Nephron (organoid): ENCODE results near the gene DAB2.

Source experiments
- H3K27ac Mint-ChIP-seq, 3 experiments: 2 replicates each; pipeline ENCODE4 v1.8.0; 2020; ENCODE audit warnings: mixed read lengths in 3 of 3, mild to moderate bottlenecking in 2 of 3, moderate library complexity in 1 of 3
- H3K27me3 Mint-ChIP-seq: 2 replicates; pipeline ENCODE4 v1.8.0; 2021; ENCODE audit warnings: low read depth, mild to moderate bottlenecking, moderate library complexity, mixed read lengths
- H3K36me3 Mint-ChIP-seq: 2 replicates; pipeline ENCODE4 v1.8.0; 2020; ENCODE audit warnings: low read depth, mixed read lengths
- H3K4me1 Mint-ChIP-seq: 2 replicates; pipeline ENCODE4 v1.8.0; 2020; ENCODE audit warnings: mixed read lengths
- H3K4me3 Mint-ChIP-seq, 3 experiments: 2 replicates each; pipeline ENCODE4 v1.8.0; 2020; ENCODE audit warnings: mild to moderate bottlenecking in 3 of 3, mixed read lengths in 3 of 3, moderate library complexity in 2 of 3
- H3K9me3 Mint-ChIP-seq: 2 replicates; pipeline ENCODE4 v1.8.0; 2020; ENCODE audit warnings: mixed read lengths
- CTCF ChIP-seq, 3 experiments: fragments of 200-600 bp; sonication (generic); IDR thresholded peaks; one replicate each; pipeline ENCODE4 v1.5.0; 2021; ENCODE audit warnings: antibody characterized with exemption in 3 of 3; ENCODE audit not compliant: unreplicated experiment in 3 of 3

The DAB2 gene

DNA sequence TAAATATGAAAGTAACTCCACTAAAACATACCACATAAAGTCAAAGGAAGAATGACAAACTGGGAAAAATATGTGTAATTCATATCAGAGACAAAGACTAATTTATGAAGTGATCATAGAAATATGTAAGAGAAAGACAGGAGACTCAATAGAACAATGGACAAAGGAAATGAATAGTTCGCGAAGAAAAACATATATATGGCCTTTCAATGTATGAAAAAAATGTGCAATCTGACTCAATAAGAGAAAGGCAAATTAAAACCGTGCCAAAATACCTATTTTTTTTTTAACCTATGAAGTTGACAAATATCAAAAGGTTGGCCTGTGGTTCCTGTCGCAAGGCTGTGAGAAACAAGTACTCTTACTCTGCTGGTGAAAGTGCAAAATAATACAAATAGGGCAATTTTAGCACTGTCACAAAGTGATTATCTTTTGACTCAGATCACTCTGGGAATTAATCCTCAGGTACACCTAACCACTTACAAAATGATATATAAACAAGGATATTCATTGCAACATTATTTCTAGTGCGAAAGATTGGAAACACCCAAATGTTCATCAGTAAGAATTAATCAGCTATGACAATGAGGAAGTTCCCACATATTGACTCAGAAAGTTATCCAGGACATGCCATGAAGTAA, 64.2 kb downstream of the DAB2 start:
- H3K9me3 Mint-ChIP-seq: peaks cover 7% of the 10 kb centered on the region
- H3K27ac Mint-ChIP-seq: no peak overlapping the region
- no peak for TF ChIP-seq CTCF (IDR thresholded peaks at IDR 0.05; ENCODE audit: unreplicated experiment in 3 of 3)
- no peaks in the 10 kb centered on the region for H3K4me1 Mint-ChIP-seq
- H3K36me3 Mint-ChIP-seq: no peaks in the 10 kb centered on the region
- H3K4me3 Mint-ChIP-seq: no peak overlapping the region
- H3K27me3 Mint-ChIP-seq: no peaks in the 10 kb centered on the region

GRCh38 chr5:39356263-39356662, 68.5 kb downstream of the DAB2 start:
- no peaks in the 10 kb centered on the region for H3K27me3 Mint-ChIP-seq
- peaks cover 18% of the 10 kb centered on the region for H3K9me3 Mint-ChIP-seq

DNA sequence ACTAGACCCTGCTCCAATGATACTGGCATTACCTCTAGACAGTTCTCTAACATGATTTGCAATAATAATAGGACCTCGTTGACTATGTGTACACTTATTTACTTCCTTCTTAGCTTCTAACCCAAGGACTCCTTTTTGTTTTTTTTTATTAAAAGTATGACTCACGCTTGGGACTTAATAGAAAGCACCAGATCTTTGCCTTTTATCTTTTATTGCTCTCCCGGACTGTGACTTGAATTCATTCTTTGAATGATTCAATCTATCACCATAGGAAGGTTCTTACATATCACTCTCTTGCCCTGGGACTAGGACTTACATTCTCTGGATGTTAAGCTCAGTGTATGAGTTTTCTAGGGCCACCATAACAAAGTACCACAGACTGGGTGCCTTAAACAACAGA, 69.5 kb downstream of the DAB2 start:
- Mint-ChIP-seq H3K9me3 (peaks cover 18% of the 10 kb centered on the region), H3K27me3 (no peaks in the 10 kb centered on the region), H3K36me3 (no peaks in the 10 kb centered on the region), H3K4me1 (peaks cover 11% of the 10 kb centered on the region), H3K27ac (no peak overlapping the region), H3K4me3 (no peak overlapping the region)
- no peak for TF ChIP-seq CTCF (IDR thresholded peaks at IDR 0.05; ENCODE audit: unreplicated experiment in 3 of 3)

More at GRCh38 chr5:39356263-39356662, 68.5 kb downstream of the DAB2 start:
- peaks cover 11% of the 10 kb centered on the region for H3K4me1 Mint-ChIP-seq
- no peak for TF ChIP-seq CTCF (IDR thresholded peaks at IDR 0.05; ENCODE audit: unreplicated experiment in 3 of 3)
- H3K27ac Mint-ChIP-seq: no peak overlapping the region
- no peaks in the 10 kb centered on the region for H3K36me3 Mint-ChIP-seq
- H3K4me3 Mint-ChIP-seq: no peak overlapping the region

- peaks cover 11% of the 10 kb centered on the region for H3K4me1 Mint-ChIP-seq
Observed at GRCh38 chr5:39353717-39354399, 70.9 kb downstream of the DAB2 start.

DNA sequence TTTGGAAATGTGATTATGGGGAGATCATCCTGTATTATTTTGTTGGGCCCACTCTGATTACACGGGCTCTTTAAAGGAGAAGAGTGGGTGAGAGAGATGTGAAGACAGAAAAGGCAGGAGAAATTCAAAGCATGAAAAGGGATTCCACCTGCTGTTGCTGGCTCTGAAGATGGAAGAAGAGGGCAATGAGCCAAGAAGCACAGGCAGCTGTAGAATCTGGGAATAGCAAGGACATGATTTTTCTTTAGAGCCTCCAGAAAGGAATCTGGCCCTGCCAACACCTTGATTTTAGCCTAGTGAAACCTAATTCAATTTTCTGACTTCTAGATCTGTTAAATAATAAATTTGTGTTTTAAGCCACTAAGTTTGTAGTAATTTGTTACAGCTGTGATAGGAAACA, 71.8 kb downstream of the DAB2 start:
- Mint-ChIP-seq H3K27me3 (no peaks in the 10 kb centered on the region), H3K36me3 (no peaks in the 10 kb centered on the region), H3K4me3 (no peak overlapping the region), H3K9me3 (peaks cover 22% of the 10 kb centered on the region), H3K4me1 (peaks cover 11% of the 10 kb centered on the region), H3K27ac (no peak overlapping the region)
- TF ChIP-seq CTCF (IDR thresholded peaks at IDR 0.05; ENCODE audit: unreplicated experiment in 3 of 3): no peak

More at GRCh38 chr5:39353717-39354399, 70.9 kb downstream of the DAB2 start:
- Mint-ChIP-seq H3K36me3 (no peaks in the 10 kb centered on the region), H3K9me3 (peaks cover 27% of the 10 kb centered on the region), H3K27me3 (no peaks in the 10 kb centered on the region), H3K4me3 (no peak overlapping the region), H3K27ac (no peak overlapping the region)
- TF ChIP-seq CTCF (IDR thresholded peaks at IDR 0.05; ENCODE audit: unreplicated experiment in 3 of 3): no peak

DNA sequence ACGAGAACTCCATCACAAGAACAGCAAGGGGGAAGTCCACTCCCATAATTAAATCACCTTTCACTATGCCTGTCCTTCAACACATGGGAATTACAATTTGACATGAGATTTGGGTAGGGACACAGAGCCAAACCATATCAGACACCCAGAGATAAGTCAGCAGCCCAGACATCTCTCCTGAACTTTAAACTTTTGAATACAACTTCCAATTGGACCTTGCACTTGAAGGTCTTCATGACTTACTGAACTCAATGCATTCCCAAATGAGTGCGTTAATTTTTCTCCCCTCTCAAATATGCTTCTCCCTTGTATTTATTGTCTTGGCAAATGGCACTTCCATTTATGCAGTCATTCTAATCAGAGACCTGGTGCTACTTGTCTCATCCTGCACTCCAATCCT, 72.6 kb downstream of the DAB2 start:
- peaks cover 20% of the 10 kb centered on the region for H3K9me3 Mint-ChIP-seq
- H3K4me1 Mint-ChIP-seq: peaks cover 11% of the 10 kb centered on the region
- no peak for TF ChIP-seq CTCF (IDR thresholded peaks at IDR 0.05; ENCODE audit: unreplicated experiment in 3 of 3)
- no peak overlapping the region for H3K27ac Mint-ChIP-seq
- no peaks in the 10 kb centered on the region for H3K27me3 Mint-ChIP-seq
- no peak overlapping the region for H3K4me3 Mint-ChIP-seq
- no peaks in the 10 kb centered on the region for H3K36me3 Mint-ChIP-seq
